NCI-H2081 treated with DMSO at 0.1 percent for 48 hours (cell line): ENCODE results near the gene TAF15.

Experiments
- DNase-seq: peaks from one replicate; lab custom pipeline; 2025; lab: John Stamatoyannopoulos, UW

TAF15 gene

DNA sequence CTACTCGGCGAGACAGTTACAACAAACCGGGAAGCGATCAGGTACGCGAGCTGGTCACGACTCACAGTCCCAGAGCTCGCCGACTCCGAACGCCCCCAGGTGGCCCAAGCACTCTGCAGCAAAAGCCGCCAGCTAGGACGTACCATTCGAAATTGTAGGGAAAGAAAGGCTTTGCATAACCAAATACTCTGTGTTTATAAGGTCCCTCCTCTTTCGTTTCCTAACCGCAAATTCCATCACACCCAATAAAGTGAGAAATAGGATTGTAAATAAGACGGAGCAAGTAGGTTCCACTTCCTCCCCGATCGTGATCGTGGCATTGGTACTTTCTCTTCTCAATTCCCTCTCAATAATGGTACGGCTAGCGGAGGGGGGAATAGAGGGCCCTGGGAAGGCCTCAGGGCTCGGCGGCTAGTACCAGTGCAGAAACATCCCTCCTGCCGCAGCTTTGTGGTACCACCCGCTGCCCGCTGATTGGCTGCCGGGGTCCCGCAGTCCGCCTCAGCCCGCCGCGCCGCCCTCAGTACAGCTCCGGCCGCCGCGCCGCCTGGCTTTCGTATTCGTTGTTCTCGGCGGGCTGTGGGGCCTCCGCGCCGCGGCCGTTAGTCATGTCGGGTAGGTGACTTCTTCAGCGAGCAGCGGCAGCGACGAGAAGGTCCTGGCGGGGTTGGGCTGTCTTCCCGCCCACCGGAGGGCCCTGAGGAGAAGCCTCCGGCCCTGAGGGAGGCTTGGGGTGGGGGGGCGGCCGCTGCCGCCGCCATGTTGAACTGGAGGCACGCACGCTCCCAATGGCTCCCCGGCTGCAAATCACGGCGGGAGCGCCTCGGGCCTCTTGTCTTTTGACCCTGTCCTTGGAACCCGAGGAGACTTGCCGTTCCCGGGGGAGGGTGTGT is at the start of gene TAF15:
Gene TAF15 (plus strand): TSS at position 523 of the 893 bp plus-strand sequence. CDS start 86 bp downstream, at position 609.
- DNase-seq = peak; percentile 98

DNA sequence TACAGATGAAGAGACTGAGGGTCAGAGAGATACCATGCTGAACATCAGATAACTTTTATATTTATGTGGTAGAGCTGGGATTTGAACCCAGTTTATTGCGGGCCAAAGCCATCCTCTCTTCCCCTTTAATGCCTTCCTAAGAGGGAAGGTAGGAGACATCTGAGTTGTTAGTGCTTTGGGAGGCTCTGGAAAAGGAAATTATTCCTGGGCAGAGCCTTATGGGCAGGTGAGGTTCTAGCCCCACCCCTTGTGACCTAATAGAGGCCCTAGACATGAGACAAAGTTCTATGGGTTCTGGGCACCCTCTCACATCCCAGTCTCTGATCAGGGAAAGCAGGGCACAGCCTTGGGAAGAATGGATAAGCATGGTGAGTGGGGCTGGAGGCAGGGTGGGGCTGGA is 48.7 kb upstream of the TAF15 start, which contains the start of gene C17orf50:
Gene C17orf50 (plus strand): TSS at position 301 of the 400 bp plus-strand sequence. CDS start 55 bp downstream, at position 356.
- DNase-seq = no peak

DNA sequence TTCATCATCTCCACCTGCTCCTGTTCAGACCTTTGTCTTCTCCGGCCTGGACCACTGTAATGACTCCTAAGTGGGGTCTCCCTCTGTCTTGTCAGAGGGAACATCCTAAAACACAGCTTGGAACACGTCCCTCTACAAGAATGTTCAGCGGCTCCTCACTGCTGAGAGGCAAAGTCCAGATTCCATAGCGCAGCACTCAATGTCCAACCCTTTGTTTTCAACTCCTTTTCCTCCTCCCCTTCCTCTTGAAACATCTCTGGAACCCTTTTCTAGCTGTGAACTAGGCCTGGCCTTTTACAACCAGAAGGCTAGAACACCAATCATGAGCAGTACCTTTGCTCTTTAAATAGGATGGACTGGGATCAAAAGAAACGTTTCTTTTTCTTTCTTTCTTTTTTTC is 47.7 kb upstream of the TAF15 start:
- no peak for DNase-seq

- DNase-seq = no peak
Measured at GRCh38 chr17:35763767-35764122, 45.5 kb upstream of the TAF15 start.

DNA sequence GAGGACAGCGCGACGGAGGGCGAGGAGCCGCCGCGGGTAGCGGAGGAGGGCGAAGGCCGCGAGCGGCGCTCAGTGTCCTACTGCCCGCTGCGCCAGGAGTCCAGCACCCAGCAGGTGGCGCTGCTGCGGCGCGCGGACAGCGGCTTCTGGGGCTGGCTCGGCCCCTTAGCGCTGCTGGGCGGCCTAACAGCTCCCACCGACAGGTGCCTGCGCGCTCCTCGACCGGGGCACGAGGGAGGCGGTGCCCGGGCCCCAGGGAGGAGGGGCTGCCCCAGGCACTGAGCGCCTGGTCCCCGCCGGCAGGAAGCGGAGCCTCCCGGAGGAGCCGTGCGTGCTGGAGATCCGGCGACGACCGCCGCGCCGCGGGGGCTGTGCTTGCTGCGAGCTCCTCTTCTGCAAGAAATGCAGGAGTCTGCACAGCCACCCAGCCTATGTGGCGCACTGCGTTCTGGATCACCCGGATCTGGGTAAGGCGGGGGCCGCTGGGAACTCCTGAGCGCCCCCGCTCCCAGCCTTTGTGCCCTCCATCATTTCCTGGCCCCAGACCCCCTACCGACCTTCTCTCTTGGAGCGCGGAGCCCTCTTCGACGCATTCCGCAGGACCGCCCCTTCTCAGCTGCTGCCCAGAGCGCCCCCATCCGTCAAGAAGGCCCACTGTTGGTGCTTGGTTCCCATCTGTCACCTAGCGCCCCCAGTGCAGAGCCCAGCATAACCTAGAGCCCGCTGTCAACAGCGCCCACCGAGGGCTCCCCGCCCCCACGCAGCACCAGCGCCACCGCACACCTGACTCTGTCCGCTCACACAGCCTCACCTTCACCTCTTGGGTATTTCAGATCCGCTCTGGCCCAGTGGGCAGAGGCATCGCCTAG is 44.9 kb upstream of the TAF15 start:
- peak; percentile 63 for DNase-seq

- DNase-seq = no peak
Measured at GRCh38 chr17:35765086-35765710, 44.1 kb upstream of the TAF15 start.

DNA sequence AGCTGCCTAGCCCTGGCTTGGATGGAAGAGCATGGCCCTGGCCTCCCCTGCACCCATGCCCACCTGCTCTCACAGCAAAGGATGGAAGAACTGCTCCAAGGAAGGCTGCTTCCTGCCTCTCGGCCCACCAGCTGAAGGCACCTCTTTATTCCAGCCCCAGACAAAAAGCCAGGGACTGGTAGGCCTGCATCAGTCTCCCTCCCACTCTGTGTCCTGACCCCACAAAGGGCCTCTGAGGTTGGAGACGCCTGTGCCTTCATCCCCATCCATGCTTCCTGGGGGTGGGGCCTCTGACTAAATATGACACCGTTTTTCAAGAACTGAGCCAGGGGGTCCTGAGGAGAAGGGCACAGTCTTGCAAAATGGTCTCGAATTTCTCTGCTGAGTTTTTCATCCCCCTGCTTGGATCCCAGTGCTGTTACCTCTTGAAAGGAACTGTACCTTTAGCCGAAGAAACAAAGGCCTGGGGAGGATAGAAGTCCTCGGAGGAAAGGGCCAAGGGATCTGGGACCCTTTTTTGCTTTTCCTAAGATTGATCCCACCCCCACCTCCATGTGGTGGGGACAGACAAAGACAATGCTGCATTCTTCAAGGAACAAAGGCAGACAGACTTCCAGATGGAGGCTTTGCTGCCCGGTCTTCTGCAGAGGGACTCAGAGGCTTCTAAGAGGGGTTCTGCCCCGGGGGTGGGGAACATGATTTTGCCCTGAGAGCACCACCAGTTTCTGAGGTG is 43.4 kb upstream of the TAF15 start:
- DNase-seq = no peak

DNA sequence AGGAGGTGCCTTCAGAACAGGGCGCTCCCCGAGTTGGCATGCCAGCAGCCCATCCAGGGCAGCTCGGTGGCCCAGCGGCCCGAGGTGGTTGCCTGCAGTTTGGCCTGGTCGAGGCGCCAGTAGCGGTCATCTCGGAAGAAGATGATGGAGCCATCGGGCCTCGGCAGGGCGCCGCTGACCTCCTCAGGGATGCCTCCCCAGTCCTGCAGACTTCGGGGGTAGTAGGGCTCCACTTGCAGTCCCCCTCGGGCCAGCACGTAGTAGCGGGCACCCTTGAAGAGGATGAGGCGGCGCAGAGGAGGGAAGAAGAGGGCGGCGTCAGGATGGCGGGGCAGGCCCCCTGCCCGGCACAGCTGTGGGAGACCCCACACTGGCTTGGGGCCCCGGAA is 42.8 kb upstream of the TAF15 start:
- DNase-seq = no peak

- no peak for DNase-seq
Measured at GRCh38 chr17:35766903-35767510, 42.3 kb upstream of the TAF15 start.

- DNase-seq = no peak
Measured at GRCh38 chr17:35768797-35769196, 40.5 kb upstream of the TAF15 start.

- DNase-seq = no peak
Measured at GRCh38 chr17:35769895-35770486, 39.3 kb upstream of the TAF15 start.

DNA sequence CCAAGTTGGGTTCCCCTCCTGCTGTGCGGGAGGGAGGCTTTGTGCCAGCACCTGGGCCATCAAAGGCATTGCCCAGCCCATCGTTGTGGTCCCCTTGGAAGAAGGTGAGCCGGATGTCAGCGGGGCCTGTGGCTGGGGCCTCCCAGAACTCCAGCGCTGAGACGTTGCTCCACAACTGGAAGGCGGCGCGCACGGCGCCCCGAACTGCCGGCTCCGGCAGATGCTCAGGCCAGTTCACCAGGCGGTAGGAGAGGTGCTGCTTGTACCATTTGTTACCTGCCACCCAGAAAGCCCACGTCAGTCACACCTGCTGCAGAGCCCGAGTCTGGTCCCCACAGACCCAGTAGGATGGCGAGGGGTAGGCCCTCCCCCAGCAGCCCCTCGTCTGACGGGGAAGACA is 36.2 kb upstream of the TAF15 start:
- DNase-seq = no peak

GRCh38 chr17:35773679-35774425 is 35.4 kb upstream of the TAF15 start:
- no peak for DNase-seq

- DNase-seq = no peak
Measured at GRCh38 chr17:35774499-35774898, 34.8 kb upstream of the TAF15 start.

GRCh38 chr17:35775039-35775438 is 34.2 kb upstream of the TAF15 start:
- DNase-seq = no peak

DNA sequence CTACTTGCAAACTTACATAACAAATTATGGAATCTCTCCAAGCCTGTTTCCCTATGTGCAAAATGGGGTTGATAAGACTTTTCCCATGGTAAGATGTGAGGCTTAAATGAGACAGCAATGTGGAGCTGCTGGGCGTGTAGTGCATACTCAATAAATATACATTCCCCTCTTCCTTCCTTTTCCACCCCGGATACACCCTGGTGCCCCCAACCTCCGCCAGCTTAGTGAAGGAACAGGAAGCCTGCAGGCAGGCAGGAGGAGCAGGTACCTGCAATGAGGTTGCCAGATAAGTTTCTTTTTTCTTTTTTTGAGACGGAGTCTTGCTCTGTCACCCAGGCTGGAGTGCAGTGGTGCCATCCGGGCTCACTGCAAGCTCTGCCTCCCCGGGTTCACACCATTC is 33.7 kb upstream of the TAF15 start:
- DNase-seq = no peak

GRCh38 chr17:35778641-35779196 is 30.6 kb upstream of the TAF15 start:
- no peak for DNase-seq

- no peak for DNase-seq
Measured at GRCh38 chr17:35780950-35781349, 28.3 kb upstream of the TAF15 start.

GRCh38 chr17:35784895-35785294 is 24.4 kb upstream of the TAF15 start:
- DNase-seq = no peak

DNA sequence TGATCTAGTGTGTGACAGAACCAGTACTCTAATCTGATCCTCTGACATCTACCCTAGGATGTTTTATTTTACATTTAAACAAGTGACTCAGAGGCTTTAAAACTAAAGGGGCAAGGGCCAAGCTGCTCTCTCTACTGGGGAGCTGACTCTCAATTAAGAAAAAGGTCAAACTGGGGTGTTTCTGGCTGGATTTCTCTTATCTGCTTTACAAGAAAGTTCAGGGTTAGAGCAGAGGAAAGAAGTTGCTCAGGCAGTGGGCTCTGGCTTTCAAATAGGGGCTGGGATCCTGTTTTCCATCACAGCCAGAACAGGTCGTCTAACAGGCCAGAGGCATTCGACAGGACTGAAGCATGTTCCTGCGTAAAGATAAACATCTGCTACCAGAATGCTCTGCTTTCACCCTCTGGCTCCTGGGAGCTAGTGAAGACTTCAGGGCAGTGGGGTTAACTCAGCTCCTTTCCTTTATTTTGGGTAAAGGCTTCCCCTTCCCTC is 22.3 kb upstream of the TAF15 start:
- no peak for DNase-seq
